CD4-positive, alpha-beta T cell treated with Interleukin-6 at 100 ng/mL for 8 hours (primary cell): ENCODE results near the gene FAM168A.

Experiments used
- DNase-seq: peaks from one replicate; pipeline ENCODE4 v3.0.0-alpha.2; 2020; ENCODE audit warnings: mixed read lengths, low spot score

FAM168A gene

GRCh38 chr11:73401217-73401923 is 196.5 kb downstream of the FAM168A start:
- no peak for DNase-seq

GRCh38 chr11:73400293-73400692 is 197.6 kb downstream of the FAM168A start:
- no peak for DNase-seq

- DNase-seq, result no peak
Measured at GRCh38 chr11:73399636-73400035, 198.3 kb downstream of the FAM168A start.

GRCh38 chr11:73399159-73399590 is 198.7 kb downstream of the FAM168A start:
- no peak for DNase-seq

- no peak for DNase-seq
Measured at GRCh38 chr11:73398721-73399120, 199.2 kb downstream of the FAM168A start.

- DNase-seq, result no peak
Measured at GRCh38 chr11:73398132-73398526, 199.8 kb downstream of the FAM168A start.

GRCh38 chr11:73397468-73398131 is 200.3 kb downstream of the FAM168A start:
- no peak for DNase-seq

- DNase-seq, result no peak
Measured at GRCh38 chr11:73396985-73397384, 200.9 kb downstream of the FAM168A start.

- DNase-seq, result no peak
Measured at GRCh38 chr11:73396251-73396930, 201.5 kb downstream of the FAM168A start.

- DNase-seq, result no peak
Measured at GRCh38 chr11:73395297-73396208, 202.4 kb downstream of the FAM168A start.

GRCh38 chr11:73394416-73395296 is 203.3 kb downstream of the FAM168A start:
- no peak for DNase-seq

- DNase-seq, result peak; percentile 65
Measured at GRCh38 chr11:73393479-73394415, 204.2 kb downstream of the FAM168A start.

- DNase-seq, result no peak
Measured at GRCh38 chr11:73393011-73393380, 204.9 kb downstream of the FAM168A start.

GRCh38 chr11:73392108-73393010 is 205.6 kb downstream of the FAM168A start:
- DNase-seq, result no peak

- DNase-seq, result no peak
Measured at GRCh38 chr11:73391665-73392064, 206.2 kb downstream of the FAM168A start.

- DNase-seq, result no peak
Measured at GRCh38 chr11:73390601-73391565, 207.0 kb downstream of the FAM168A start.

GRCh38 chr11:73389916-73390315 is 208.0 kb downstream of the FAM168A start:
- no peak for DNase-seq

GRCh38 chr11:73389134-73389525 is 208.8 kb downstream of the FAM168A start:
- DNase-seq, result no peak
